PFSK-1 (cell line): Measurements from ENCODE around the gene FMNL2.

Source experiments
- FOXP2 ChIP-seq: optimal IDR thresholded peaks from 2 replicates; pipeline ENCODE3; 2011; ENCODE audit warnings: borderline replicate concordance, control low read depth, inconsistent platforms; ENCODE audit not compliant: insufficient read depth; ENCODE audit errors: extremely low read length, extremely low read depth
- POLR2AphosphoS5 ChIP-seq: IDR thresholded peaks from 2 replicates; pipeline ENCODE4 v1.6.1; 2012; ENCODE audit warnings: low read depth, mild to moderate bottlenecking, control low read depth, low read length, moderate library complexity
- REST ChIP-seq, 2 experiments: IDR thresholded peaks; 2 replicates each; pipeline versions ENCODE4 v1.6.1 to v1.8.0; 2011 to 2012; ENCODE audit warnings: low read depth in 2 of 2, low read length in 2 of 2, control low read depth in 1 of 2, inconsistent platforms in 1 of 2, mild to moderate bottlenecking in 1 of 2, moderate library complexity in 1 of 2; ENCODE audit not compliant: insufficient read depth in 1 of 2
- SIN3A ChIP-seq: IDR thresholded peaks from 2 replicates; pipeline ENCODE4 v1.6.1; 2012; ENCODE audit warnings: mild to moderate bottlenecking, low read length, moderate library complexity, borderline replicate concordance; ENCODE audit not compliant: insufficient read depth
- TAF1 ChIP-seq: IDR thresholded peaks from 2 replicates; pipeline ENCODE4 v1.6.1; 2012; ENCODE audit warnings: low read length, control low read depth, borderline replicate concordance; ENCODE audit not compliant: insufficient read depth

FMNL2 gene

GRCh38 chr2:152380261-152381055 is 45.5 kb downstream of the FMNL2 start:
- TF ChIP-seq POLR2AphosphoS5 (no peak), FOXP2 (no peak), SIN3A (no peak), TAF1 (no peak), REST (IDR thresholded peaks at IDR 0.05; ENCODE audit: insufficient read depth in 1 of 2, low read depth in 2 of 2, low read length in 2 of 2) (no peak)

GRCh38 chr2:152383702-152384101 is 48.7 kb downstream of the FMNL2 start:
- TF ChIP-seq TAF1: no peak
- no peak for TF ChIP-seq REST (IDR thresholded peaks at IDR 0.05; ENCODE audit: insufficient read depth in 1 of 2, low read depth in 2 of 2, low read length in 2 of 2)
- no peak for TF ChIP-seq SIN3A
- TF ChIP-seq POLR2AphosphoS5: no peak
- TF ChIP-seq FOXP2: no peak

GRCh38 chr2:152384992-152385391 is 50.0 kb downstream of the FMNL2 start:
- TF ChIP-seq FOXP2 (no peak), SIN3A (no peak), POLR2AphosphoS5 (no peak), REST (IDR thresholded peaks at IDR 0.05; ENCODE audit: insufficient read depth in 1 of 2, low read depth in 2 of 2, low read length in 2 of 2) (no peak), TAF1 (no peak)

- TF ChIP-seq FOXP2 (no peak), TAF1 (no peak)
Measured at GRCh38 chr2:152385650-152386049, 50.7 kb downstream of the FMNL2 start.

DNA sequence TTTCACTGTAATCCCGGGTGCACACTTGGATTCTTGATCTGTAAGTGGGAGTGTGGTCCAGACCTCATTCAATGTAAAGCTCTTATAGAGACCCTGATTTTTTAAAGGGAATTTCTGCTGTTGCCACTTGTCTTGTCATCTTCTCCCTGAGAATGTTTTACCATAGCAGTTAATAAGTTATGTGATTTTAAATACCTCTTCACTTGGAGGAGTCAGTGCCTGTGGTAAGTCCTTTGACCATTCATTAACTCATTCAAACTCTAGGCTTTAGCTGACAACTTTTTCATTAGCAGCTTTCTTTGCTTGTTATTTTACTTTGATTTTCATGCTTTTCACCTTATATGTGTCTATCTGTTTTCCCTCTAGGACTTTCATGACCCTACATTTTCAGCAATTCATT is 51.3 kb downstream of the FMNL2 start:
- TF ChIP-seq REST (IDR thresholded peaks at IDR 0.05; ENCODE audit: insufficient read depth in 1 of 2, low read depth in 2 of 2, low read length in 2 of 2) (no peak), POLR2AphosphoS5 (no peak), SIN3A (no peak), FOXP2 (no peak), TAF1 (no peak)
